ENCODE results near the gene PRKN.
"Not testable (repeated sequence)": the region's sequence is repeated elsewhere in the genome, so short reads cannot be mapped to it uniquely, and the experiment has no call there.

PRKN gene

GRCh38 chr6:161826512-161826911, 901.1 kb downstream of the PRKN start:
- no peak for DNase-seq

- DNase-seq: not testable (repeated sequence)
Observed at GRCh38 chr6:161822204-161822603, 905.4 kb downstream of the PRKN start.

DNA sequence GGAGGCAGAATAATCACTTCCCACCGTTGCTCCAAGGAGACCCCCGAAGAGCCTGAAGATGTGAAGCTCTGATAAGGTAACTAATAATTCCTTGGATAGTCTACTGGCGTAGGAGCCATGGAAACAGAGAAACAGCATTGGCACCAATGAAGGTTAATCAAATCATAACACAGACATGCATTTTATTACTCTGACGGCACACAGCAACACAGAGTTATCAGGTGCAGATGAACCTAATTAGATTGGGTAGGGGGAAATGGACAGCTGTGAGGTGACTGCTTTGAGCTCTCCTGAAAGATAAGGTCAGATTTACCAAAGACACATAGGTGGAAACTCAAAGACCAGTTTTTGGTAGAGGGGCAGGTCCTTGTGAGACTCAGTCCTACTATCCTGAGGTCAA, 909.7 kb downstream of the PRKN start:
- DNase-seq: no peak

GRCh38 chr6:161815965-161816364, 911.6 kb downstream of the PRKN start:
- DNase-seq: no peak

DNA sequence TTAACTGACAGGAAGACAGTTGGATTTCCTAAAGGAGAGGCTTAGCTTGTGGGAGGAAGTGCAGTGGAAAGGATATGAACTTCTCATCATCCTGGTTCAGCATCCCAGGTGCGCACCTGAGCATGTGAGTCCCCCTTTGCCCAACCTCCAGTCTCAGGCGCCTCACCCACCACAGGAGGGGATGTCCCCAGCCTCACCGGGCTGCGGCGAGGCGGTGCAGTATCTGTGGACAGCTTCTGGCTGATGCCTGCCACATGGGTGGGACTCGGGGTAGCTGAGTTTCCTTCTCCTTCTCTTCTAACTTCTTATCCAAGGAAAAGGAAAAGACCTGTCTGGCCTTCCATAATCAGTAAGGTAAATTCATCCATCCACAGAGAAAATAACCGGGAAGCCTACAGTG, 914.4 kb downstream of the PRKN start:
- no peak for DNase-seq

GRCh38 chr6:161809971-161810370, 917.6 kb downstream of the PRKN start:
- no peak for DNase-seq

DNA sequence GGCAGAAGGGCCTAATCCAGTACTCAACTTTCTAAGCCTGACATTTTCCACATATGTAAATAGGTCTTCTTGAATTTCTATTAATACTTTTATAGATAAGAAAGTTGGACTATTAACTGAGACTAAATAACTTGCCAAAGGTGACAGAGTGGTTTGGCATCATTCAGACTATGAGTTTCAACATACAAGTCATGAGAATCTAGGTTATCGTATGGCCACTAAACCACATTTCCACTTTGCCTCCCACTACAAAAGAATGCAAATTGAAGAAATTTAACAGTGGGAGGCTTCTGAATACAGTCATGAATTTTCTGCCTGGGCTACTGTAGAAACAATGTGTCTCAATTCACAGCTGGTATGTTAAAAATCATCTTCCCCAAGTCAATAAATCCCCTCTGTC, 922.7 kb downstream of the PRKN start:
- DNase-seq: no peak

DNA sequence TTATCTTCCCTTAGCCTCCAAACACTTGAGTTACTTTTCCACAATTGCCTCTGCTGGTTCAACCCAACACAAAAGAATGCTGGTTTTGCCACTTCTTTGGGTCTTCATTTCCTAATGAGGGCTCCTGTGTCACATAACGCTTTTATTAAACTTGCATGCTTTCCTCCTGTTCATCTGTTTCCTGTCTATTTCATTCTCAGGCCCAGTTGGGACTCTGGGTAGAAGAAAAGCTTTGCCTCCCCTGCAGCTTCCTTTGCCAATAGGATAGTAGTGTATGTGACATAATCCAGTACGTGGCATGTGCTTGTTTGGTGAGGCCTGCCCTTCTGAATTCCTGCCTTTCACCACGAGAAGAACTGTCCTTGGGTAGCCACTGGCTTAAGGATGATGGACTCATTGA, 924.4 kb downstream of the PRKN start:
- DNase-seq: no peak

- DNase-seq: no peak
Observed at GRCh38 chr6:161802231-161802630, 925.3 kb downstream of the PRKN start.

GRCh38 chr6:161798844-161799394, 928.6 kb downstream of the PRKN start:
- DNase-seq: no peak

GRCh38 chr6:161796681-161797080, 930.9 kb downstream of the PRKN start:
- no peak for DNase-seq

DNA sequence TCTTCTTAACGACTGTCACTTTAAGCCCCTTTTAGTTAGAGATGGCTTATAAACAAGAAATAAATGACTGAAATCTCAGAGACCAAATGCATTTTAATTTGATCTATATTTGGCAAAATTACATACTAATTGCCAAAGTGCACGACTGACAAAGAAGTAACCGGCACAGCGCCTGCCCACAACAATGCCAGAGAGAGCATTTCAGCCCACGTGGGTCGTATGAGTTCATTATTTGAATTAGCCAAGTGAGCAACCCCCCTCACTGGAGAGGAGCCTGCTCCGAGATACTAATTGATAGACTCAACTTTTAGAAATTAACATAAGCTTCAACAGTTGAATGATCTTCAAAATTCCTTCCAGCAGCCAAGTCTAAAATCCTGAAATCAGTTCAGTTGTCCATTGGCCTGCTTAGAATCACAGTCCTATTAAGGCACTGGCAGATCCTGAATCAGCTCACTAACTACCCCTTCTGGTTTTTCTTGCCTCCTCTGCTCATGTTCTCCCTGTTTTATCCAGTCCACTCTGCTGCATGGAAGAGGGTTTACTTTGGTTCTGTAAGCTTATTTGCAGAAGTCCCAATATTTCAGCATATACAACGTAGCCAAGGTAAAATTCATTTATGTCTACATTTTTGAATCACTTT, 934.6 kb downstream of the PRKN start:
- no peak for DNase-seq

DNA sequence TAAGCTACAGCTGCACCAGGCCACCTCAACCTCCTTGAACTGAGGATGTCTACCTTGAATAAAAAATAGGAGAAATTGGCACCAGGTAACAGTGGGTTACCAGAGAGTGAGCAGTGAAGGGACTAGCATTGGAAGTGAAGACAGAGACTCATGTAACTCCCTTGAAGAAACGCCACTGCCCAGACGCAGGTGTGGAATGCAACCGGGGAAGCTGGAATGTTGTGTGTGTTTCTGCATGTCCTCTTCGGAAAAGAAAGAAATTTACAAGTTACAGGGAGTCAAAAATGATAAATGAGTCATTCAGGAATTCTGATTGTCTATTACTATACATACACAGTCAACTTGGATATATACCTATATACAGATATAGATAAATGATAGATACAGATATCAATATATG, 939.0 kb downstream of the PRKN start:
- DNase-seq: no peak

GRCh38 chr6:161772176-161772575, 955.4 kb downstream of the PRKN start:
- DNase-seq: no peak

DNA sequence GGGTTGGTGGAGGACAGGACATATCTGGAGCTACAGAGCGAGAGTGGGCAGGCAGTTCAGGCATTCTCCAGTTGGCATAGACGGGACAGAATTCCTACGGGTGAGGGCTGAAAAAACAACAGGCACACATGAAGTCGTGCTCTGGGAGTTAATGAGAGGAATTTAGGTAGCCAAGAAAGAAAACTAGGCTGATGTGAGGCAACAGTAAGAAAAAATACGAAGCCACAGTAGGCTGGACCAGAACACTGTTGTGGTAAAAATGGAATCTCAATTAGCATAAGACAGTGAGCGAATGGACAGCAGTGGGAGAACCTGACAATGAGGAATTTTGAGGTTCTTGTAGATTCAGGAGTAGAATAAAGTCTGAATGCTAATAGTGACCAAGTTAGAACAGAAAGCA, 965.6 kb downstream of the PRKN start:
- no peak for DNase-seq

GRCh38 chr6:161755080-161755479, 972.5 kb downstream of the PRKN start:
- DNase-seq: no peak

- DNase-seq: no peak
Observed at GRCh38 chr6:161750686-161751085, 976.9 kb downstream of the PRKN start.

DNA sequence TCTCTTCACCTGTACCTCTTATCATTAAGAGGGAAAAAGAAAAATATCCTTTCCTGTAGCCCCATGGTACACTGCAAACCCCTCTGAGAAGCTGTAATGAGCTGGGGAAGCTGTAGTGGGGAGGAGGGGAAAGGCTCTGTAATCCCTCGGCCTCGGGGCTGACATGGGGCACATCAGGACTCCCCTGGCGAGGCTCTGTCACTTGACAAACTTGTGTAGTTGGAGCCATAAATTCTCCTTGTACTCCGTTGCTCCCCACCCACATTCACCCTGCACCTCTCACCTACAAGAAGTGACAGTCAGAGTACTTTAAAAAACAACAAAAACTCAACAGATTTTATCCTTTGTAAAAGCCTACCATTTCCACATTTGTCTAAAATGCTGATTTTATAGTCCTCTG, 978.0 kb downstream of the PRKN start:
- no peak for DNase-seq

- no peak for DNase-seq
Observed at GRCh38 chr6:161748535-161749416, 978.8 kb downstream of the PRKN start.

GRCh38 chr6:161747506-161747905, 980.1 kb downstream of the PRKN start:
- DNase-seq: no peak

DNA sequence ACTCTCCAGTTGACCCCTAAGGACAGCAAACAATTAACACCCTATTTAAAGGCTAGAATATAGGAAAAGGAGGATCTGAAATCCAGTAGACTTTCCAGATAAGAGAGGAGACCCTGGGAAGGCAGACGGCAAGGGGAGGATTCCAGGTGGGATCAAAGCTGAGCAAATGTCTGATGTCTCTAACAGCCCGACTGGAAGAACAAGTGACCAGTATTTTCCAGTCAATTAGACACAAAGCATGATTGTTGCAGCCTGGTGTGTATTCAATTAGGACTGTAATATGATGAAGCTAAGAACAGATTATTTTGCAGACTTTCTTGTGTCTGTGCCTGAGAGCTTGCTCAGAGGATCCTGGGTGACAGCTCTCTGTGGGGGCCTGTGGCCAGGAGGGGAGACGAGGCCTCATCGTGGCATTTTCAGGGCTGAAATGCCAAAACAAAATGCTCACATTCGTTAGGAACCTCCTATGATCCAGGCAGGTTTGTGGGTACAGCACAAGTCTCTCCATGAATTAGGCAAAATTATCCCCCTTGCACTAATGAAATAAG, 981.9 kb downstream of the PRKN start:
- no peak for DNase-seq

GRCh38 chr6:161745128-161745527, 982.4 kb downstream of the PRKN start:
- DNase-seq: no peak

DNA sequence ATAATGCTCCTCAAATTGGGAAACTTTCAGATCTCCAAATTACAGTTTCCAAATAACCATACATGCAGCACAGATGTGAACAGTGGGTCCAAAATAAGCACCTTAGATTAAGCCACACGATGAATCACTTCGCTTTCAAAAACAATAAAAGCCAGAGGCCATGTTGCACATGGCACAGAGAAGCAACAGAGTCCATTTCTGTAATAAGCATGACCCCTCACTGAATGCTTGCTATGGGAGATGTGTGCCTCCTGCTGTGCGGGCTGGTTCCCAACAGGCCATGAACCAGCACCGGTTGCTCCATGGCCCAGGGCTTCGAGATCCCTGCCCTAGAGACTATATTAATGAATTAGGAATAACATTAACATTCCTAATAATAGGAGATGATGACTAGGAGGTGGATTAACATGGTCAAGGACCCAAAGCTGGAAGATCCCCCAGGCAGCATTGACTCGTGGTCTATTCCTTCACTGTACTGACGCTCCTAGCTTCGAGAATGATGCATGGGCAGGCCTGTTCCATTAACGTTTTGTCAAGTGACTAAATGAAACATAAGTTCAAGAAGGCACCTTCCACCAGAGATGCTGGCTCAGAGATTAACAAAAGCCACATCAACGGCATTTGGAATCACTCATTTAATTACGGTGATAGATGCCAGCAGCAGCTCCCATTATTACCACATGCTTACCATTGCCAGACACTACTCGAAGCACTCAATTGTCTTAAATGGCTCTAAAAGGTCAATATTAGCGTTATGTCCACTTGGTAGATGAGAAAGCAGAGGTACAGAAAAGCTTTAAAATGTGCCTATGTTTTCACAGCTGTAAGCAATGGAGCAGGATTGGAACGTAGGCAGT, 983.1 kb downstream of the PRKN start:
- DNase-seq: no peak

Measured in DMS79 treated with DMSO at 0.1 percent for 48 hours (cell line).